Measurements from ENCODE around the gene CELF1.

CELF1 gene

GRCh38 chr11:47495011-47495855, 57.7 kb downstream of the CELF1 start:
- no peak overlapping the region for H3K27ac ChIP-seq (ENCODE audit: low read length)
- no peak overlapping the region for H3K4me3 ChIP-seq (ENCODE audit: low read depth in 1 of 2, low read length in 2 of 2)
- no peaks in the 10 kb centered on the region for H3K27me3 ChIP-seq (ENCODE audit: low read depth, low read length)
- no peaks in the 10 kb centered on the region for H3K9me3 ChIP-seq (ENCODE audit: control insufficient read depth in 1 of 2, low read length in 2 of 2)
- H3K4me1 ChIP-seq (ENCODE audit: control insufficient read depth in 1 of 2, insufficient read depth in 2 of 2, low read length in 2 of 2) = peaks cover 0 to 45% of the 10 kb centered on the region in 2 donors
- peaks cover 4 to 9% of the 10 kb centered on the region in 2 donors for H3K36me3 ChIP-seq (ENCODE audit: control insufficient read depth in 1 of 2, insufficient read depth in 2 of 2, low read length in 2 of 2)

DNA sequence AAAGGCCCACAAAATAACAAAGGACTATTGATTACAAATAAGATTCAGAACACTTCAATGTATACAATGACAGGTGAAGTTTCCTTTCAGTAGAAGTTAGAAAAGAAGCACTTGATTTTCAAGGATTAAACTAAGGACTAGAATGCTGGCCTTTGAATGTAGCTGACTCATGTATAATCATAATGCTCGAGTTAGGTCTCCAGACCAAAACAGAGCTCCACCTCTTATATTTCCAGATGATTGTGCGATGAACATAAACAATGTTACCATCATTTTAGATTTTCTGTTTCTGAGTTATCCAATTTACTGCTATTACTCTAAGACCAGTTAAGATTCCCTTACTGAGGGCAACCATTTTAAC, 63.6 kb downstream of the CELF1 start:
- Histone ChIP-seq H3K27ac (ENCODE audit: low read length) (peak overlapping the region; percentile 34), H3K36me3 (ENCODE audit: control insufficient read depth in 1 of 2, insufficient read depth in 2 of 2, low read length in 2 of 2) (peaks cover 26 to 32% of the 10 kb centered on the region in 2 donors), H3K4me3 (ENCODE audit: low read depth in 1 of 2, low read length in 2 of 2) (no peak overlapping the region), H3K4me1 (ENCODE audit: control insufficient read depth in 1 of 2, insufficient read depth in 2 of 2, low read length in 2 of 2) (peaks cover 9 to 14% of the 10 kb centered on the region in 2 donors), H3K27me3 (ENCODE audit: low read depth, low read length) (no peaks in the 10 kb centered on the region), H3K9me3 (ENCODE audit: control insufficient read depth in 1 of 2, low read length in 2 of 2) (no peaks in the 10 kb centered on the region)

- no peaks in the 10 kb centered on the region for H3K27me3 ChIP-seq (ENCODE audit: low read depth, low read length)
- H3K36me3 ChIP-seq (ENCODE audit: control insufficient read depth in 1 of 2, insufficient read depth in 2 of 2, low read length in 2 of 2) = peaks cover 31 to 34% of the 10 kb centered on the region in 2 donors
- peak overlapping the region; percentile 34 for H3K27ac ChIP-seq (ENCODE audit: low read length)
- peaks cover 9 to 14% of the 10 kb centered on the region in 2 donors for H3K4me1 ChIP-seq (ENCODE audit: control insufficient read depth in 1 of 2, insufficient read depth in 2 of 2, low read length in 2 of 2)
- no peak overlapping the region for H3K4me3 ChIP-seq (ENCODE audit: low read depth in 1 of 2, low read length in 2 of 2)
- H3K9me3 ChIP-seq (ENCODE audit: control insufficient read depth in 1 of 2, low read length in 2 of 2) = no peaks in the 10 kb centered on the region
Observed at GRCh38 chr11:47488674-47489394, 64.1 kb downstream of the CELF1 start.

DNA sequence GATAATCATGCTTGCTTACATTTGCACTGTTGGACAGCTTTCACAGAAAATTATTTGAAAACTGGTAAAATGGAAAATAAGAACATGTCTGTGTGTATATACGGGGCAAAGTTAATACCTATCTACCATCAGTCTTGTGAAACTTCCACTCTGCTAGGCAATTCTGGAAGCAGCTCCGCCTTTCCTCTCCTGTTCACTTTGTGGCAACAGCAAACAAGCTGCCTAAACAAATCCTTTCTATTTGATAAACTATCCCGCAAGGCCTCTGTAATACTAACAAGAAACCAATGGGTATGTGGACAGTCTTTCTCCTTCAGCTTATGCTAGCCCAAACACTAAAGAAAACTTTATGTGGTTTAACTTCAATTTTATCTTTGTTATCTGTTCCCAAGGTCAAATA, 64.8 kb downstream of the CELF1 start:
- Histone ChIP-seq H3K4me1 (ENCODE audit: control insufficient read depth in 1 of 2, insufficient read depth in 2 of 2, low read length in 2 of 2) (peaks cover 9 to 14% of the 10 kb centered on the region in 2 donors), H3K27ac (ENCODE audit: low read length) (peak overlapping the region; percentile 20), H3K27me3 (ENCODE audit: low read depth, low read length) (no peaks in the 10 kb centered on the region), H3K36me3 (ENCODE audit: control insufficient read depth in 1 of 2, insufficient read depth in 2 of 2, low read length in 2 of 2) (peaks cover 38 to 40% of the 10 kb centered on the region in 2 donors), H3K9me3 (ENCODE audit: control insufficient read depth in 1 of 2, low read length in 2 of 2) (no peaks in the 10 kb centered on the region), H3K4me3 (ENCODE audit: low read depth in 1 of 2, low read length in 2 of 2) (no peak overlapping the region)

GRCh38 chr11:47487421-47487820, 65.5 kb downstream of the CELF1 start:
- no peak overlapping the region for H3K27ac ChIP-seq (ENCODE audit: low read length)
- H3K27me3 ChIP-seq (ENCODE audit: low read depth, low read length) = no peaks in the 10 kb centered on the region
- H3K4me1 ChIP-seq (ENCODE audit: control insufficient read depth in 1 of 2, insufficient read depth in 2 of 2, low read length in 2 of 2) = peaks cover 9 to 14% of the 10 kb centered on the region in 2 donors
- no peak overlapping the region for H3K4me3 ChIP-seq (ENCODE audit: low read depth in 1 of 2, low read length in 2 of 2)
- H3K36me3 ChIP-seq (ENCODE audit: control insufficient read depth in 1 of 2, insufficient read depth in 2 of 2, low read length in 2 of 2) = peaks cover 44 to 47% of the 10 kb centered on the region in 2 donors
- no peaks in the 10 kb centered on the region for H3K9me3 ChIP-seq (ENCODE audit: control insufficient read depth in 1 of 2, low read length in 2 of 2)

- Histone ChIP-seq H3K9me3 (ENCODE audit: control insufficient read depth in 1 of 2, low read length in 2 of 2) (no peaks in the 10 kb centered on the region), H3K4me1 (ENCODE audit: control insufficient read depth in 1 of 2, insufficient read depth in 2 of 2, low read length in 2 of 2) (peaks cover 9 to 14% of the 10 kb centered on the region in 2 donors), H3K27me3 (ENCODE audit: low read depth, low read length) (no peaks in the 10 kb centered on the region), H3K36me3 (ENCODE audit: control insufficient read depth in 1 of 2, insufficient read depth in 2 of 2, low read length in 2 of 2) (peaks cover 54 to 66% of the 10 kb centered on the region in 2 donors), H3K27ac (ENCODE audit: low read length) (no peak overlapping the region), H3K4me3 (ENCODE audit: low read depth in 1 of 2, low read length in 2 of 2) (no peak overlapping the region)
Observed at GRCh38 chr11:47485107-47485506, 67.8 kb downstream of the CELF1 start.

- Histone ChIP-seq H3K4me1 (ENCODE audit: control insufficient read depth in 1 of 2, insufficient read depth in 2 of 2, low read length in 2 of 2) (peaks cover 7% of the 10 kb centered on the region in 2 donors), H3K27ac (ENCODE audit: low read length) (no peak overlapping the region), H3K36me3 (ENCODE audit: control insufficient read depth in 1 of 2, insufficient read depth in 2 of 2, low read length in 2 of 2) (peaks cover 62 to 82% of the 10 kb centered on the region in 2 donors), H3K27me3 (ENCODE audit: low read depth, low read length) (no peaks in the 10 kb centered on the region), H3K9me3 (ENCODE audit: control insufficient read depth in 1 of 2, low read length in 2 of 2) (no peaks in the 10 kb centered on the region), H3K4me3 (ENCODE audit: low read depth in 1 of 2, low read length in 2 of 2) (no peak overlapping the region)
Observed at GRCh38 chr11:47483457-47483856, 69.5 kb downstream of the CELF1 start.

GRCh38 chr11:47480762-47481161, 72.2 kb downstream of the CELF1 start:
- H3K4me3 ChIP-seq (ENCODE audit: low read depth in 1 of 2, low read length in 2 of 2) = no peak overlapping the region
- no peaks in the 10 kb centered on the region for H3K27me3 ChIP-seq (ENCODE audit: low read depth, low read length)
- H3K27ac ChIP-seq (ENCODE audit: low read length) = no peak overlapping the region
- H3K36me3 ChIP-seq (ENCODE audit: control insufficient read depth in 1 of 2, insufficient read depth in 2 of 2, low read length in 2 of 2) = peaks cover 68 to 94% of the 10 kb centered on the region in 2 donors
- no peaks in the 10 kb centered on the region for H3K9me3 ChIP-seq (ENCODE audit: control insufficient read depth in 1 of 2, low read length in 2 of 2)
- no peaks in the 10 kb centered on the region for H3K4me1 ChIP-seq (ENCODE audit: control insufficient read depth in 1 of 2, insufficient read depth in 2 of 2, low read length in 2 of 2)

GRCh38 chr11:47478651-47479329, 74.1 kb downstream of the CELF1 start:
- H3K27me3 ChIP-seq (ENCODE audit: low read depth, low read length) = no peaks in the 10 kb centered on the region
- peaks cover 74 to 93% of the 10 kb centered on the region in 2 donors for H3K36me3 ChIP-seq (ENCODE audit: control insufficient read depth in 1 of 2, insufficient read depth in 2 of 2, low read length in 2 of 2)
- no peaks in the 10 kb centered on the region for H3K9me3 ChIP-seq (ENCODE audit: control insufficient read depth in 1 of 2, low read length in 2 of 2)
- H3K4me1 ChIP-seq (ENCODE audit: control insufficient read depth in 1 of 2, insufficient read depth in 2 of 2, low read length in 2 of 2) = no peaks in the 10 kb centered on the region
- H3K4me3 ChIP-seq (ENCODE audit: low read depth in 1 of 2, low read length in 2 of 2) = no peak overlapping the region
- H3K27ac ChIP-seq (ENCODE audit: low read length) = no peak overlapping the region

- Histone ChIP-seq H3K27me3 (ENCODE audit: low read depth, low read length) (no peaks in the 10 kb centered on the region), H3K4me1 (ENCODE audit: control insufficient read depth in 1 of 2, insufficient read depth in 2 of 2, low read length in 2 of 2) (no peaks in the 10 kb centered on the region), H3K4me3 (ENCODE audit: low read depth in 1 of 2, low read length in 2 of 2) (no peak overlapping the region), H3K9me3 (ENCODE audit: control insufficient read depth in 1 of 2, low read length in 2 of 2) (no peaks in the 10 kb centered on the region), H3K36me3 (ENCODE audit: control insufficient read depth in 1 of 2, insufficient read depth in 2 of 2, low read length in 2 of 2) (peaks cover 75 to 93% of the 10 kb centered on the region in 2 donors), H3K27ac (ENCODE audit: low read length) (no peak overlapping the region)
Observed at GRCh38 chr11:47477753-47478152, 75.2 kb downstream of the CELF1 start.

DNA sequence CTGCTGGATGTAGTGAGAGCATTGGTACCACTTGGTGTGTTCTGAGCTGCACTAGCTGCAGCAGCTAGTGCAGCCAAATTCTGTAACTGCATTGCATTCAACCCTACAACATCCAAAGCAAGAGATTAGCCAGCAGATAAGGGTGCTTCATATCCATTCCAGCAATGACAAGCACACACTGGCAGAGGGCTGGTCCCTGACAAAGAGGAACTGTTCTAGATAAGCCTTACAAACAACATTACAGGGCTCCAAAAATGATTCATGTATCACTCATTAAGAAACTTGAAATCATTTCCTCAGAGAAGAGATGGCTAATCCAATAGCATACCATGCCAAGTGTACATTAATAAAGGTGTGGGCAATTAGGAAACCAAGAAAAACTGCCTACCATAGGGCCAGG, 75.6 kb downstream of the CELF1 start:
- Histone ChIP-seq H3K4me1 (ENCODE audit: control insufficient read depth in 1 of 2, insufficient read depth in 2 of 2, low read length in 2 of 2) (no peaks in the 10 kb centered on the region), H3K27me3 (ENCODE audit: low read depth, low read length) (no peaks in the 10 kb centered on the region), H3K9me3 (ENCODE audit: control insufficient read depth in 1 of 2, low read length in 2 of 2) (no peaks in the 10 kb centered on the region), H3K27ac (ENCODE audit: low read length) (no peak overlapping the region), H3K4me3 (ENCODE audit: low read depth in 1 of 2, low read length in 2 of 2) (no peak overlapping the region), H3K36me3 (ENCODE audit: control insufficient read depth in 1 of 2, insufficient read depth in 2 of 2, low read length in 2 of 2) (peaks cover 75 to 93% of the 10 kb centered on the region in 2 donors)

All from muscle layer of duodenum (tissue), 2 donors.